Psoas muscle (tissue), 8 donors: ENCODE measurements around the gene MAP2K6. TPM values are rescaled to one million over a fixed set of nuclear protein-coding genes. Genes with fewer than 3 reads are reported as not detected.

Experiments used
- ATAC-seq, 4 donors: fragments of 200-7000 bp; cut with Tn5 transposase; one replicate each; pipeline ENCODE4 v1.9.1; 2020; ENCODE audit warnings: moderate library complexity in 3 of 4, mild to moderate bottlenecking in 2 of 4
- DNase-seq, 2 donors: peaks; one replicate each; pipeline ENCODE4 v3.0.0-alpha.2; 2020
- H3K27ac ChIP-seq: fragments of 200-600 bp; one replicate; pipeline ENCODE4 v1.8.0; 2022
- H3K27me3 ChIP-seq, 3 donors: fragments of 200-600 bp in 1 of 3; one replicate each; pipeline versions ENCODE4 v1.6.1 to v1.8.0; 2013 to 2022; ENCODE audit warnings: low read length in 2 of 3, mild to moderate bottlenecking in 2 of 3, moderate library complexity in 1 of 3; ENCODE audit not compliant: insufficient read depth in 3 of 3
- H3K36me3 ChIP-seq, 2 donors: fragments of 200-600 bp in 1 of 2; one replicate each; pipeline versions ENCODE4 v1.6.1 to v1.8.0; 2013 to 2022; ENCODE audit warnings: low read depth in 1 of 2, mild to moderate bottlenecking in 1 of 2, moderate library complexity in 1 of 2; ENCODE audit not compliant: insufficient read depth in 1 of 2
- H3K4me1 ChIP-seq: fragments of 200-600 bp; one replicate; pipeline ENCODE4 v1.8.0; 2022
- H3K4me3 ChIP-seq: fragments of 200-600 bp; one replicate; pipeline ENCODE4 v1.8.0; 2022; ENCODE audit warnings: mild to moderate bottlenecking
- H3K9me3 ChIP-seq: fragments of 200-600 bp; one replicate; pipeline ENCODE4 v1.8.0; 2022
- CTCF ChIP-seq: fragments of 200-600 bp; IDR thresholded peaks from one replicate; pipeline ENCODE4 v1.8.0; 2022; ENCODE audit warnings: antibody characterized with exemption
- WGBS, 3 donors: extraction: QIAGEN DNeasy Blood & Tissue Kit; methylation state at CpG; one replicate each; pipeline versions ENCODE4 v1.1.6 to v1.1.7; 2013; 5-methylcytosine and 5-hydroxymethylcytosine counted together
- intact Hi-C, 2 donors: fragments of 100-400 bp; cut with DNase I; formaldehyde crosslinking; loops; one replicate each; pipeline versions ENCODE4 v1.11.0 to v1.14.2; 2022
- polyA plus RNA-seq, 3 donors: library from polyadenylated mRNA; stranded (reverse); fragments of 200-250 nt; gene quantifications; one replicate each; pipeline ENCODE4 v1.2.3, GENCODE V29; 2013
- total RNA-seq, 4 donors: library from RNA; stranded (reverse); fragmentation: NEBNext Ultra II Directional in 2 of 4; extraction: Animal tissue kit (Norgen Biotek cat#: 25700) in 2 of 4; gene quantifications; one replicate each; pipeline versions ENCODE4 v1.2.1 to v1.2.4, GENCODE V29; 2021 to 2023
- donor health status: healthy with polysubstance abuse.
- donor health status: DM: no; HTN: no; CAD: no; lungs with moderate emphysema.
- donor health status: Bipolar disorder and iron deficiency.
- donor health status: healthy.
- donor health status: DM: yes; HTN: yes; CAD: no.
- donor health status: DM: no; HTN: no; CAD: no.
- donor health status: DM: no; HTN: no; CAD: no.
- donor health status: DM: yes; HTN: yes; CAD: no.

MAP2K6 gene
- total and polyA plus RNA-seq, 7 donors, result 6.4 to 127 (median 50.0) TPM

GRCh38 chr17:69404399-69404798, 10.1 kb upstream of the MAP2K6 start:
- Histone ChIP-seq H3K36me3 (no peaks in the 10 kb centered on the region), H3K27me3 (no peaks in the 10 kb centered on the region), H3K27ac (no peak overlapping the region), H3K4me3 (no peak overlapping the region), H3K9me3 (no peaks in the 10 kb centered on the region), H3K4me1 (no peaks in the 10 kb centered on the region)
- no peak for DNase-seq
- TF ChIP-seq CTCF, result no peak
- intact Hi-C loops, result no loop called here
- WGBS, 3 donors, result 68 to 77% (median 71%) methylated on average over 5 of the region's 5 CpGs
- ATAC-seq, result no peak

GRCh38 chr17:69405096-69405495, 9.4 kb upstream of the MAP2K6 start:
- no peak for DNase-seq
- intact Hi-C loops, result no loop called here
- H3K4me1 ChIP-seq, result no peaks in the 10 kb centered on the region
- no peak for ATAC-seq
- no peak for TF ChIP-seq CTCF
- no peak overlapping the region for H3K27ac ChIP-seq
- H3K4me3 ChIP-seq, result no peak overlapping the region
- no peaks in the 10 kb centered on the region for H3K9me3 ChIP-seq
- WGBS, 3 donors, result 87 to 89% (median 88%) methylated on average over 5 of the region's 5 CpGs
- no peaks in the 10 kb centered on the region for H3K27me3 ChIP-seq
- no peaks in the 10 kb centered on the region for H3K36me3 ChIP-seq

GRCh38 chr17:69406941-69407340, 7.6 kb upstream of the MAP2K6 start:
- DNase-seq, result no peak
- Histone ChIP-seq H3K4me1 (no peaks in the 10 kb centered on the region), H3K27ac (no peak overlapping the region), H3K27me3 (no peaks in the 10 kb centered on the region), H3K4me3 (no peak overlapping the region), H3K36me3 (no peaks in the 10 kb centered on the region), H3K9me3 (no peaks in the 10 kb centered on the region)
- intact Hi-C loops, result no loop called here
- no peak for TF ChIP-seq CTCF
- ATAC-seq, result no peak

GRCh38 chr17:69407759-69408158, 6.7 kb upstream of the MAP2K6 start:
- H3K27ac ChIP-seq, result no peak overlapping the region
- no peaks in the 10 kb centered on the region for H3K9me3 ChIP-seq
- no peaks in the 10 kb centered on the region for H3K4me1 ChIP-seq
- no peak for DNase-seq
- no peaks in the 10 kb centered on the region for H3K27me3 ChIP-seq
- intact Hi-C loops, result no loop called here
- 97 to 100% (median 99%) methylated on average over 1 of the region's 1 CpG for WGBS, 3 donors
- no peak for TF ChIP-seq CTCF
- no peak overlapping the region for H3K4me3 ChIP-seq
- ATAC-seq, result no peak
- no peaks in the 10 kb centered on the region for H3K36me3 ChIP-seq

GRCh38 chr17:69410671-69411070, 3.8 kb upstream of the MAP2K6 start:
- Histone ChIP-seq H3K36me3 (no peaks in the 10 kb centered on the region), H3K9me3 (no peaks in the 10 kb centered on the region), H3K4me3 (no peak overlapping the region), H3K27ac (no peak overlapping the region), H3K27me3 (no peaks in the 10 kb centered on the region), H3K4me1 (peaks cover 7% of the 10 kb centered on the region)
- intact Hi-C loops, result loop anchor here in 1 of 2 donors (5.0 kb wide), 1 partner anchor 63 kb away; no protein-coding TSS in a partner anchor
- ATAC-seq (no peak), DNase-seq (no peak)
- WGBS, 3 donors, result 95 to 100% (median 98%) methylated on average over 2 of the region's 2 CpGs
- TF ChIP-seq CTCF, result no peak
